Measurements from ENCODE around the gene CDH13. TPM values are rescaled to one million over a fixed set of nuclear protein-coding genes. Genes with fewer than 3 reads are reported as not detected.
A peak's percentile ranks its signal among the peaks of the same experiment; 100 is the strongest.

The CDH13 gene
- total RNA-seq, 4 donors from 2014 or later, result 5.8 to 36.7 (median 20.4) TPM

GRCh38 chr16:83464991-83465390, 838.2 kb downstream of the CDH13 start:
- no peak for ATAC-seq
- no peak for DNase-seq
- H3K4me3 ChIP-seq, result no peak overlapping the region
- H3K4me1 ChIP-seq, result no peaks in the 10 kb centered on the region
- H3K27me3 ChIP-seq, result no peaks in the 10 kb centered on the region
- intact Hi-C loops (cut with DNase I; ENCODE audit: low total_unique reads) (no loop called here), in situ Hi-C loops (cut with MboI; ENCODE audit: low sequenced_read_pairs in 4 of 4) (no loop called here)
- no peak overlapping the region for H3K27ac ChIP-seq
- no peaks in the 10 kb centered on the region for H3K36me3 ChIP-seq
- TF ChIP-seq POLR2A (IDR thresholded peaks at IDR 0.05), result no peak
- TF ChIP-seq CTCF (IDR thresholded peaks at IDR 0.05 in 4 of 5, conservative IDR thresholded peaks at IDR 0.05 in 1 of 5), result no peak
- no peaks in the 10 kb centered on the region for H3K9me3 ChIP-seq

DNA sequence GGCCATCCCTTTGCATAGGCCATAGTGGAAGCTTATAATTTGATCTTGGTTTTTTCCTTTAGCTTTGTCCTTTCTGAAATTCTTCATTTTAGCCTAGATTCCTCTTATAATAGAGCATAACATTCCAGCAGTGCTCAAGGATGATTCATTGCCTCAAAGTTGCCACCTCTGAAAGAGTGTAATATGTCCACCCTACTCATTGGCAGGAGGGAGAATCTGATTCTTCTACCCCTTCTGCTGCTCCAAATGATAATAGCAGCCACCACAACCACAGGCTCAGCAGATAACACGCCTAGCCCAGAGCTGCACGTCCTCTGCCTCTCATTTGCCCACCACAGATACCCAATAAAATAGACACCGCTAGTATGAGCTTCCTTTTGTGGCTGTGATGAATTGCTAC, 843.6 kb downstream of the CDH13 start:
- Histone ChIP-seq H3K36me3 (no peaks in the 10 kb centered on the region), H3K4me1 (peaks cover 8 to 17% of the 10 kb centered on the region in 2 donors), H3K4me3 (no peak overlapping the region), H3K27ac (no peak overlapping the region), H3K27me3 (no peaks in the 10 kb centered on the region), H3K9me3 (no peaks in the 10 kb centered on the region)
- intact Hi-C loops (cut with DNase I; ENCODE audit: low total_unique reads) (no loop called here), in situ Hi-C loops (cut with MboI; ENCODE audit: low sequenced_read_pairs in 4 of 4) (no loop called here)
- TF ChIP-seq CTCF (IDR thresholded peaks at IDR 0.05 in 4 of 5, conservative IDR thresholded peaks at IDR 0.05 in 1 of 5) (no peak), POLR2A (IDR thresholded peaks at IDR 0.05) (no peak)
- no peak for ATAC-seq
- no peak for DNase-seq

GRCh38 chr16:83472776-83473501, 846.2 kb downstream of the CDH13 start:
- H3K9me3 ChIP-seq, result no peaks in the 10 kb centered on the region
- H3K36me3 ChIP-seq, result no peaks in the 10 kb centered on the region
- H3K27ac ChIP-seq, result no peak overlapping the region
- H3K4me1 ChIP-seq, result peaks cover 8 to 17% of the 10 kb centered on the region in 2 donors
- no peaks in the 10 kb centered on the region for H3K27me3 ChIP-seq
- intact Hi-C loops (cut with DNase I; ENCODE audit: low total_unique reads) (no loop called here), in situ Hi-C loops (cut with MboI; ENCODE audit: low sequenced_read_pairs in 4 of 4) (no loop called here)
- no peak for TF ChIP-seq CTCF (IDR thresholded peaks at IDR 0.05 in 4 of 5, conservative IDR thresholded peaks at IDR 0.05 in 1 of 5)
- TF ChIP-seq POLR2A (IDR thresholded peaks at IDR 0.05), result no peak
- DNase-seq, result no peak
- no peak overlapping the region for H3K4me3 ChIP-seq
- ATAC-seq, result peak in 1 of 2 donors; percentile 45

DNA sequence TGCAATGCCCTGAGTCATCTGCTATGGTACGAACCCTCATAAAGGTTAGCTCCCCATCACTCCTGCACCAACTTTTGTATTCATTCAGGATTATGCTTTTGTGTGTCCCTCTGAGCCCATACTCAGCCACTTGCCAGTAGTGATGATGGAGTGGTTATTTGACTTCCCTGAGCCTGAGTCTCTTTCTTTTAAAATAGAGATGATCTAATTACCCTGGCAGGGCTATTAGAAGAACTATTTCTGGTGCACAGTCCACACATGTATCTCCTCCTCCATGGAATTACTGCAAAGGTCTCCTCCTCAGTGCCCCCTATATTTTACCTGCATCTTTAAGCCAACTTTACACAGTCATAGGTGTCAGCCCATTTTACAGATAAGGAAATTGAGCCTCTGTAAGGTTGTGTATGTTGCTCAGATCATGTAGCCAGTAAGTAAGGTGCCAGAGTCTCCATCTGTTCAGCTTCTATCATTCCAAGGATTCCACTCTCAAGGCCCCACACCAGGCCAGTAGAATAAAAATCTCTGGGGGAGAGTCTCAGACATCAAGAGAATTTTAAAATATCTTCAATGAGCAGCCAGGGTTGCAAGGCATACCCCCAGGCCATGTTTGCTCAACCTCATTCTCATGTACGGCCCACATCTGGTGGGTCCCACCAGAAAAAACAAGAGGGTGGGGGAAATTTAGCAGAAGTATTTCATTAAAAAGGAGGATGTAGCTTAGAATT, 847.3 kb downstream of the CDH13 start:
- Histone ChIP-seq H3K4me3 (no peak overlapping the region), H3K27ac (no peak overlapping the region), H3K36me3 (no peaks in the 10 kb centered on the region), H3K9me3 (no peaks in the 10 kb centered on the region), H3K4me1 (peaks cover 8 to 17% of the 10 kb centered on the region in 2 donors), H3K27me3 (no peaks in the 10 kb centered on the region)
- no peak for TF ChIP-seq POLR2A (IDR thresholded peaks at IDR 0.05)
- TF ChIP-seq CTCF (IDR thresholded peaks at IDR 0.05 in 4 of 5, conservative IDR thresholded peaks at IDR 0.05 in 1 of 5), result no peak
- ATAC-seq (peak; percentile 78 to 97), DNase-seq (no peak)
- intact Hi-C loops (cut with DNase I; ENCODE audit: low total_unique reads) (no loop called here), in situ Hi-C loops (cut with MboI; ENCODE audit: low sequenced_read_pairs in 4 of 4) (no loop called here)
